GM12801 (cell line): ENCODE data around the gene KCND2.

Experiments used
- TF ChIP-seq, protein P1 (sequence below): IDR thresholded peaks from one replicate; pipeline ENCODE4 v1.5.1; 2011; ENCODE audit warnings: control low read depth; ENCODE audit not compliant: insufficient read length; ENCODE audit errors: extremely low read depth

KCND2 gene

DNA sequence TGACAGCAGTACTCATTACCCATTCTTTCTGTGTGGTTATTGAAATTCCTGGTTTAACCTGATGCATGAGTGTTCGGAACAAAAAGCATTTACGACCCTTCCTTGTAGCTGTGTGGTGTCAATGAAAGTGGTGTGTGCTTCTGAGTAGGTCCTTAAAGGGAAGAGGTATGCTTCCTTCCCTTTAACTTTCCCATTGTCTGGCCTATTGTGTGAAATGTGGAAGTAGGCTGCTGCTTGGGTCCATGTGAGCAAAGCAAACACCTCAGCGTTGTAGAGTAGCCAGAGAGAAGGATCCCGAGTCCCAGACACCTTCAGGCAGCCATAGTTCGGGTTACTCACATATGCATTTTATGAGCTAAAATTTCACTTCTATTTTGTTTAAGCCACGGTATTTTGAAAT lies 510.3 kb downstream of the KCND2 start:
- TF ChIP-seq, protein P1, sequence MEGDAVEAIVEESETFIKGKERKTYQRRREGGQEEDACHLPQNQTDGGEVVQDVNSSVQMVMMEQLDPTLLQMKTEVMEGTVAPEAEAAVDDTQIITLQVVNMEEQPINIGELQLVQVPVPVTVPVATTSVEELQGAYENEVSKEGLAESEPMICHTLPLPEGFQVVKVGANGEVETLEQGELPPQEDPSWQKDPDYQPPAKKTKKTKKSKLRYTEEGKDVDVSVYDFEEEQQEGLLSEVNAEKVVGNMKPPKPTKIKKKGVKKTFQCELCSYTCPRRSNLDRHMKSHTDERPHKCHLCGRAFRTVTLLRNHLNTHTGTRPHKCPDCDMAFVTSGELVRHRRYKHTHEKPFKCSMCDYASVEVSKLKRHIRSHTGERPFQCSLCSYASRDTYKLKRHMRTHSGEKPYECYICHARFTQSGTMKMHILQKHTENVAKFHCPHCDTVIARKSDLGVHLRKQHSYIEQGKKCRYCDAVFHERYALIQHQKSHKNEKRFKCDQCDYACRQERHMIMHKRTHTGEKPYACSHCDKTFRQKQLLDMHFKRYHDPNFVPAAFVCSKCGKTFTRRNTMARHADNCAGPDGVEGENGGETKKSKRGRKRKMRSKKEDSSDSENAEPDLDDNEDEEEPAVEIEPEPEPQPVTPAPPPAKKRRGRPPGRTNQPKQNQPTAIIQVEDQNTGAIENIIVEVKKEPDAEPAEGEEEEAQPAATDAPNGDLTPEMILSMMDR, result no peak

DNA sequence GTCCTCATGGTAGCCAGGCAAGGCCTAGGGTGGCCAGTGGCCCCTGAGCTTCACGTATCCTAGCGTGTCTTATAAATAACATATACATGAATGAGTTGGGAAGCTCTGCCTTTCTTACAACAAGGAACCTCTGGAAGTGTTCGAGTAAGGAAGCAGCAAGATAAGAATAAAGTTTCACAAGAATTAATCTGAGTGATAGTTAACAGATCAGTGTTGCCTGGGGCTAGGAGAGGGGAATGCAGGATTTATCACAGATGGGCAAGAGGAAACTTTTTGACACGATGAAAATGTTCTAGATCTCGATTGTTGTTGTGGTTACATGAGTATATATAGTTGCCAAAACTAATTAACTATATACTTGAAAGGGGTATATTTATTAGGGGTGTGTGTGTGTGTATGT lies 510.7 kb downstream of the KCND2 start:
- TF ChIP-seq, protein P1, result no peak

DNA sequence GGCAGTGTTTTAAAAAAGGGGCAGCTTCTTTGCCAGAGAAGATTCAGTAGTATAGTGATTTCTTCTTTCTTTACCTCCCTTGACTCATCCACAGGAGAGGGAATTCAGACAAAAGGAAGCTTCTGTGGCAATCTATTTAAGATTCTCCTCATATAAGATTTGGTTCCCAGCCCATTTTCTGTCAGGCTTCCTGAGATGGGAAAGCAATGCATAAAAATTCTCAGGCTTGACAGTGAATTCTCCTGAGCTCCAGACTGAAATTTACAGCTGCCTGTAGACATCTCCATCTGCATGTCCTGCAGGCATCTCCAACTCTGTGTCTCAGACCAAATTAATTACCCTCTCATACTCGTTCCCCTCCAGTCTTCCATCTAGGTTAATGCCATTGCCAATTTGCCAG lies 512.1 kb downstream of the KCND2 start:
- TF ChIP-seq, protein P1, result no peak

DNA sequence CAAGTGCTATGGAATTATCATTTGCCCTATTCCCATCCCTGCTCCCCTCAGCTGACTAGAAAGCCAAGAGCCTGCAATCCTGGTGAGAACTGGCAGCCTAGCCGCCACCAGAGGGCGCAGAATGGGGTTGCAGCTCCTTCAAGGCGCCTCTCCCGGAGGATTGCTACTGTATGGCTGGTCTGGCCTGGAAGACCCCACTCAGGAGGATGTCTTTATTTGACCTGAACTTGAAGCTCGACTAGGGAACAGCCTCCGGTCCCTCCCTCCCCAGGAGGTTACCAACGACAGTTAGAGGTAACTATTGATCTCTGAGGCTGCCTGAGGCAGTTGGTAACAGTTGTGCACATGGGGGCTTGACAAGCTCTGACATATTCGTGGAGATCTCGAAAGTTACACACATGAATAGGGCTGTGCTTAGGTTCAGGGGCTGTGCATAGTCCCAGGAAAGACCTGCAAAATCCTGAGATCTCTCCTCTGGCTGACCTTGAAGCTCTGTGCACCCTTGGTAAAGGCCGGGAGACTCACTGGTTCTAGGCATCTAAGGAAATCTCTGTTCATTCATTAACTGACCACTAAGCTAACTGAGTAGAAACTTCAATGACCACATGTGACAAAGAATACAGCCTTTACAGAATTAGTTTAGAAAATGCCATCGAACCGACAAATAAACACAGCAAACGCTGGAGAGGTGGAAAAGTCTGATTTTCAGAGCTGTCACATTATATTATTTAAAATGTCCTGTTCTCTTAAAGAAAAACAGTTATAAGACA lies 519.3 kb downstream of the KCND2 start:
- TF ChIP-seq, protein P1, result no peak

DNA sequence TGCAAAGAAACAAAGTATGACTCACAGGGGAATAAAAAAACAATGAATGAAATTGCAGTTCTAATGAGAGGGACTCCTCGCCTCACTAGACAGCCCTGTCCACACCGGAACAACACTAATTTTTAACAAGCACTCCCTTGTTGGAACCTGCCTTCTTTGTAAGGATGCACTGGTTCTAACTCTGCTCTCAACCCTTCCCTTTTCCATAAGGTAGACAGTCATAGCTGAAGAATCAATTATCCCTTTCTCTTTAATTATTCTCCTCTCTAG lies 519.8 kb downstream of the KCND2 start:
- TF ChIP-seq, protein P1, result no peak

DNA sequence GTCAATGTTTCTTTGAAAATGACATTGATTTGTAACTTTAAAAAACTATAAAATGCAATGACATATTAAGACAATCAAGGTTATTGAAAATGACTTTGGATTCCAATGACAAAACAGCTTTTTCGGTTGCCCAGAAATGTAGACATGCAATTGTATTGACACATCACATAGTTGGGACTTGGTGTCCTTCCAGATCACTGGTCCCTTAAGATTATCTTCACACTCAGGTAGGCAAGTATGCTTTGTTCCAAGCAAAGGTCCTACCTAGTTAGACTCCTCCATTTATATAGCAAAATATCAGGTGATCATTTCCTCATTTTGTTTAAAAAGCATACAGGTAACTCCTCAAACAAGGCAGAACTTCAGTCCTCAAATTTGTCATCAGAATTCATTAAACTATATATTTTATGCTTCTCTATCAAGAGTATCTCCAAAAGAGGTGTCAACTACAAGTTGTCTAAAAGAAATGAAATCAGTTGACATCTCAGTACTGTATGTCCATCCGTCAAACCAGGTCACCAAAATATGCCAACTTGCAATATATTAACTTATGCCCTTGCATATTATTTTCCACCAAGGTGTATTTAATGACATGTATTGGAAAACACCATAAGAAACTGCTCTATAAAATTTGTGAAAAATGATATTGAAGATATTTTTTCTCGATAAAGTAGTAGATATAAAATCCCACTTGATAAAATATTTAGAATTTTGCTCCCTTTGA lies 520.4 kb downstream of the KCND2 start:
- TF ChIP-seq, protein P1, result no peak

DNA sequence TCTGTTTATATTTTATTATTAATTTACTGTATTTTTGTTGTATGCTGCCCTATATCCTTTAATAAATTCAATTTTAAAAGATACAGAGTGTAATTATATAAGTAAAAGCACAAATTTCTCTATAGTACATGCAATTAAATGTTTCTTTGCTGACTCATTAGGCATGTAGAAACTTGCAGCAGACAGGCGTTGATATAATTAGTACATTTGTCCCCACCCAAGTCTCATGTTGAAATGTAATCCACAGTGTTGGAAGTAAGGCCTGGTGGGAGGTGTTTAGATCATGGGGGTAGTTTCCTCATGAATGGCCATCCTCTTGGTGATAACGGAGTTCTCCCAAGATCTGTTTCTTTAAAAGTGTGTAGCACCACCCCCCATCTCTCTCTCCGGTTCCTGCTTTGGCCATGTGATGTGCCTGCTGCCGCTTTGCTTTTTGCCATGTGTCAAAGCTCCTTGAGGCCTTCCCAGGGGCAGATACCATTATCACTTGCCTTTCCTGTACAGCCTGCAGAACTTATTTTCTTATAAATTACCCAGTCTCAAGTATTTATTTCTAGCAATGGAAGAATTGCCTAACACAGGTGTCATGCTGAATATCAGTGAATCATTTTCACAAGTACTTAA lies 521.2 kb downstream of the KCND2 start:
- TF ChIP-seq, protein P1, result no peak
